ENCODE results near the gene PSD.

The PSD gene

GRCh38 chr10:102420714-102421506 is 2.3 kb upstream of the PSD start, which contains the start of gene FBXL15 (continued):
- peak; percentile 37; the same call in 1 of the 2 replicates for TF ChIP-seq EGR2 (tag by site-specific recombination; IDR thresholded peaks at IDR 0.05; ENCODE audit: low read depth)
- 0 out of 2 replicates have a peak, but pooled peaks have one; percentile 18 for TF ChIP-seq ZNF280D (tag by site-specific recombination; IDR thresholded peaks at IDR 0.05)
- TF ChIP-seq ZFP37 (tag by site-specific recombination; IDR thresholded peaks at IDR 0.05), result peak; percentile 97; the same call in 1 of the 2 replicates
- 0 out of 2 replicates have a peak, but pooled peaks have one; percentile 13 for TF ChIP-seq ZNF214 (tag by site-specific recombination; IDR thresholded peaks at IDR 0.05; ENCODE audit: borderline replicate concordance)
- 0 out of 2 replicates have a peak, but pooled peaks have one; percentile 65 for TF ChIP-seq TSHZ1 (tag by site-specific recombination; IDR thresholded peaks at IDR 0.05; ENCODE audit: borderline replicate concordance)
- TF ChIP-seq ZSCAN5A (tag by site-specific recombination; IDR thresholded peaks at IDR 0.05), result peak; percentile 99
- TF ChIP-seq ZNF114 (tag by site-specific recombination; IDR thresholded peaks at IDR 0.05), result no peak
- peak; percentile 62; the same call in 1 of the 2 replicates for TF ChIP-seq ZBTB10 (tag by site-specific recombination; IDR thresholded peaks at IDR 0.05)
- peak; percentile 83; the same call in 1 of the 2 replicates for TF ChIP-seq ZNF645 (tag by site-specific recombination; IDR thresholded peaks at IDR 0.05)
- peak; percentile 97 for TF ChIP-seq ZNF837 (tag by site-specific recombination; IDR thresholded peaks at IDR 0.05)
- TF ChIP-seq ZNF174 (tag by site-specific recombination; IDR thresholded peaks at IDR 0.05), result no peak
- peak; percentile 70; the same call in 1 of the 2 replicates for TF ChIP-seq ZNF10 (tag by site-specific recombination; IDR thresholded peaks at IDR 0.05)
- TF ChIP-seq KLF8 (tag by site-specific recombination; IDR thresholded peaks at IDR 0.05), result peak; percentile 92
- TF ChIP-seq HOXD13 (CRISPR knock-in tag; IDR thresholded peaks at IDR 0.05; ENCODE audit: borderline replicate concordance), result no peak
- peak; percentile 93; the same call in 1 of the 2 replicates for TF ChIP-seq REPIN1 (tag by site-specific recombination; IDR thresholded peaks at IDR 0.05; ENCODE audit: low read depth)
- TF ChIP-seq ZNF473 (tag by site-specific recombination; IDR thresholded peaks at IDR 0.05), result no peak
- TF ChIP-seq ZNF146 (tag by site-specific recombination; IDR thresholded peaks at IDR 0.05), result peak; percentile 67; the same call in 1 of the 2 replicates
- no peak for TF ChIP-seq ZNF292 (tag by site-specific recombination; IDR thresholded peaks at IDR 0.05; ENCODE audit: borderline replicate concordance, low read depth)
- no peak for TF ChIP-seq ZNF148 (tag by site-specific recombination; IDR thresholded peaks at IDR 0.05; ENCODE audit: borderline replicate concordance)
- peak; percentile 95 for TF ChIP-seq KLF17 (tag by site-specific recombination; IDR thresholded peaks at IDR 0.05)
- TF ChIP-seq ZNF596 (tag by site-specific recombination; IDR thresholded peaks at IDR 0.05), result no peak
- peak; percentile 71 for TF ChIP-seq ZNF341 (tag by site-specific recombination; IDR thresholded peaks at IDR 0.05; ENCODE audit: low read depth)

Data from HEK293 (cell line).